ENCODE measurements around the gene ZNF274. TPM values are rescaled to one million over a fixed set of nuclear protein-coding genes. Genes with fewer than 3 reads are reported as not detected.
"Not testable (repeated sequence)": the region's sequence is repeated elsewhere in the genome, so short reads cannot be mapped to it uniquely, and the experiment has no call there.

The ZNF274 gene
- total RNA-seq (10 to 100 TPM; 51.0 to 51.4 TPM), total RNA-seq (30.1 to 197 (median 84.1) reads per million in 172 experiments)
- 22.1 TPM for polyA plus RNA-seq (2013, experiment 1 of 2)
- 30.7 TPM for polyA plus RNA-seq (2013, experiment 2 of 2)

DNA sequence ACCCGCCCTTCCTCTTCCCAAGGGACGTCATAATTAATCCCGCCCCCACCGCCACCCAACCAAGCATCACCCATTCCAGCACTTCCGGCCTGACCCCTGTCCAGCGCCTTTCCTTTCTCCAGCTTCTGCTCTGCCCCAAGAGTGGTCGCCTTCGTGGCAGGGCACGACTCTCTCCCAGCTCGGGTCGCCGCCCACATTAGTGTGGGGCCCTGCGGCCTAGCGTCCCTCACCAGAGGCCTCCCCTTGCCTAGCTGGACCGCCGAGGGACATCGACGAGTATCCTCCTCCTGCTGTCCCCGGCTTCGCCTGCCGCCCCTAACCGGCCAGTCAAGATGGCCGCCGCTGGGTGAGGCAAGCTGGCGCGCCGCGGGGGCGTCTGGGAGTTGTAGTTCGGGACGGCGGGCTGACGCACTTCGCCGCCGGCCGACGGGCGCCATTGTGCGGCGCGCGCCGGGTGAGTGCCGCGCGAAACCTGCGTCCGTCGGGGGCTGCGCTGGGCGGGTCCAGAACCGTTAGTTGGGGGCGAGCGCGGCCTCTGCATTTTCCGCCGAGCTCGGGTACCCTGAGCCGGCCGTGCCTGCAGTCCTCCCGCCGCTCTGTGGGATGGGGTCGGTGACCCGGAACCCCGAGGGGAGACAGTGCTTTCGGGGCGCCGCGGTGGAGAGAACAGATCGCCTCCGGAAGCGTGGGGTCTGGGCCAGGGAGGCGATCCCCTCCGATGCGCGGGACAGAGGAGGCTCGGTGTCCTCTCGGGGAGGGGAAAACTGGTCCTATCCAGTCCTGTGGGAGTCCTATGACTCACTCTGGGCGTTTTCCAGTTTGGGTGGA is at the start of gene ZNF274:
ZNF274 (plus strand) TSS at position 73 of the 828 bp plus-strand sequence. CDS start 905 bp downstream, outside the sequence.
- CTCF ChIA-PET = no interaction called here
- POLR2A ChIA-PET = interaction anchor here (0.6 to 2.8 kb wide), 52 partner anchors 10 to 992 kb away, joined by 3 to 32 read pairs (median 5); partner anchors contain the start of genes CHMP2A, ERVK3-1, RPS5 and ZBTB45
- Histone ChIP-seq H3K27me3 (ENCODE audit: control insufficient read depth in 1 of 2, insufficient read depth in 2 of 2, low read length in 2 of 2) (no peaks in the 10 kb centered on the region), H3K9me3 (ENCODE audit: control insufficient read depth in 1 of 2, insufficient read depth in 1 of 2, low read length in 2 of 2) (peaks cover 77 to 92% of the 10 kb centered on the region in 2 experiments), H3K4me3 (ENCODE audit: low read length) (peak within 1 kb of the TSS; percentile 99), H3K27ac (ENCODE audit: low read depth in 1 of 2, low read length in 2 of 2) (peak within 1 kb of the TSS; percentile 99 to 100), H3K4me1 (ENCODE audit: insufficient read depth, low read length) (peaks cover 27% of the 10 kb centered on the region), H3K36me3 (ENCODE audit: insufficient read depth, low read length) (peaks cover 30% of the 10 kb centered on the region)
- H3K27ac Mint-ChIP-seq = peak within 1 kb of the TSS; percentile 100
- peaks cover 88% of the 10 kb centered on the region for H3K36me3 Mint-ChIP-seq (ENCODE audit: low read depth)
- peaks cover 23% of the 10 kb centered on the region for H3K4me1 Mint-ChIP-seq (ENCODE audit: low read depth)
- TF ChIP-seq, protein P1, sequence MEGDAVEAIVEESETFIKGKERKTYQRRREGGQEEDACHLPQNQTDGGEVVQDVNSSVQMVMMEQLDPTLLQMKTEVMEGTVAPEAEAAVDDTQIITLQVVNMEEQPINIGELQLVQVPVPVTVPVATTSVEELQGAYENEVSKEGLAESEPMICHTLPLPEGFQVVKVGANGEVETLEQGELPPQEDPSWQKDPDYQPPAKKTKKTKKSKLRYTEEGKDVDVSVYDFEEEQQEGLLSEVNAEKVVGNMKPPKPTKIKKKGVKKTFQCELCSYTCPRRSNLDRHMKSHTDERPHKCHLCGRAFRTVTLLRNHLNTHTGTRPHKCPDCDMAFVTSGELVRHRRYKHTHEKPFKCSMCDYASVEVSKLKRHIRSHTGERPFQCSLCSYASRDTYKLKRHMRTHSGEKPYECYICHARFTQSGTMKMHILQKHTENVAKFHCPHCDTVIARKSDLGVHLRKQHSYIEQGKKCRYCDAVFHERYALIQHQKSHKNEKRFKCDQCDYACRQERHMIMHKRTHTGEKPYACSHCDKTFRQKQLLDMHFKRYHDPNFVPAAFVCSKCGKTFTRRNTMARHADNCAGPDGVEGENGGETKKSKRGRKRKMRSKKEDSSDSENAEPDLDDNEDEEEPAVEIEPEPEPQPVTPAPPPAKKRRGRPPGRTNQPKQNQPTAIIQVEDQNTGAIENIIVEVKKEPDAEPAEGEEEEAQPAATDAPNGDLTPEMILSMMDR (IDR thresholded peaks at IDR 0.05) = no peak
- H3K9me3 Mint-ChIP-seq = peaks cover 15% of the 10 kb centered on the region
- ATAC-seq (ENCODE audit: poor library complexity) (peak; percentile 85), DNase-seq (peak; percentile 89 to 96 (median 92))
- intact Hi-C loops (cut with DNase I, micrococcal nuclease) = loop anchor here (1.0 to 5.0 kb wide), 6 partner anchors 86 to 219 kb away; partner anchors contain the start of genes ZNF8 (in 2 of the 2), ERVK3-1 (in 1 of the 2), RPS5 (in 1 of the 2) and ZSCAN18 (in 1 of the 2)
- no peaks in the 10 kb centered on the region for H3K27me3 Mint-ChIP-seq
- peak within 1 kb of the TSS; percentile 97 for H3K4me3 Mint-ChIP-seq

DNA sequence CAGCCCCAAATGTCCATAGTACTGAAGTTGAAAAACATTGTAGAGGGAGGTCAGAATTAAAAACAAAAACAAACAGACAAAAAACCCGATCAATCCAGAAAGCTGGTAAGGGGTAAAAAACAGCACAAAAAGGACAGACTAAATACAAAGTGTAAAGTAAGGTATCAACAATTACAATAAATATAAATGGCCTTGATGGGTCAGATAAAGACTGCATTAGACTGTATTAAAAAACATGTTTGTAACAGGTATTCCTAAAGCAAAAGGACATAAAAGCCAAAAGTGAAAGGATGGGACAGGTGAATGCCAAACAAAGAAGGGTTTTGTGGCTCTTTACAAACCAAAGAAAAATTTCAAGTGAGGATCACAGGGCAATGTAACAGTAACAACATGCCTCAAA is 48.6 kb upstream of the ZNF274 start:
- no peak for DNase-seq
- CTCF ChIA-PET = no interaction called here
- H3K4me3 Mint-ChIP-seq = no peak overlapping the region

DNA sequence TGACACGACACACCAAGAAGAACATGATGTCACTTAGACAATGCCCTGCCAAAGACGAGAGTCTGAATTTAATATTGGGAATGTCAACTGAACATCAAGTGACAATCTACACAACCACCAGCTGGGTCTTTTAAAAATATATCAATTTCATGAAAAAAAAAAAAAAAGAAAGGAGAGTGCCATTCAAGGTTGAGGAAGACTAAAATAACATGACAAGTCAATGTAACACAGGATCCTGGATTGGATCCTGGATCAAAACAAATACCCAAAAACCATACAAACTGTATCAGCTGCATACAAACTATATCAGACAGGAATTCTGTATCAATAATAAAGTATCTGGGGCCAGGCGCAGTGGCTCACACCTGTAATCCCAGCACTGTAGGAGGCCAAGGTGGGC is 37.0 kb upstream of the ZNF274 start:
- ATAC-seq (ENCODE audit: poor library complexity) = no peak
- peaks cover 67% of the 10 kb centered on the region for H3K36me3 Mint-ChIP-seq (ENCODE audit: low read depth)
- H3K9me3 ChIP-seq (ENCODE audit: control insufficient read depth in 1 of 2, insufficient read depth in 1 of 2, low read length in 2 of 2) = peaks cover 35 to 57% of the 10 kb centered on the region in 2 experiments
- H3K36me3 ChIP-seq (ENCODE audit: insufficient read depth, low read length) = peaks cover 24% of the 10 kb centered on the region
- H3K4me1 Mint-ChIP-seq (ENCODE audit: low read depth) = peaks cover 15% of the 10 kb centered on the region
- H3K4me3 ChIP-seq (ENCODE audit: low read length) = no peak overlapping the region
- peaks cover 11% of the 10 kb centered on the region for H3K4me1 ChIP-seq (ENCODE audit: insufficient read depth, low read length)
- POLR2A ChIA-PET = interaction anchor here (0.6 kb wide), 1 partner anchor 258 kb away, joined by 5 read pairs; no protein-coding TSS in a partner anchor
- no peak overlapping the region for H3K4me3 Mint-ChIP-seq
- CTCF ChIA-PET = no interaction called here
- no peak overlapping the region for H3K27ac ChIP-seq (ENCODE audit: low read depth in 1 of 2, low read length in 2 of 2)
- H3K9me3 Mint-ChIP-seq = peaks cover 5% of the 10 kb centered on the region
- intact Hi-C loops (cut with DNase I, micrococcal nuclease) = no loop called here
- H3K27me3 ChIP-seq (ENCODE audit: control insufficient read depth in 1 of 2, insufficient read depth in 2 of 2, low read length in 2 of 2) = no peaks in the 10 kb centered on the region
- no peak overlapping the region for H3K27ac Mint-ChIP-seq
- TF ChIP-seq, protein P1 (IDR thresholded peaks at IDR 0.05) = no peak
- DNase-seq = no peak
- no peaks in the 10 kb centered on the region for H3K27me3 Mint-ChIP-seq

More for the DNA sequence above, 48.6 kb upstream of the ZNF274 start:
- ATAC-seq (ENCODE audit: poor library complexity) = no peak
- intact Hi-C loops (cut with DNase I, micrococcal nuclease) = no loop called here
- no peaks in the 10 kb centered on the region for H3K4me1 Mint-ChIP-seq (ENCODE audit: low read depth)
- H3K27ac ChIP-seq (ENCODE audit: low read depth in 1 of 2, low read length in 2 of 2) = no peak overlapping the region
- no peaks in the 10 kb centered on the region for H3K4me1 ChIP-seq (ENCODE audit: insufficient read depth, low read length)
- H3K4me3 ChIP-seq (ENCODE audit: low read length) = no peak overlapping the region
- peaks cover 86 to 96% of the 10 kb centered on the region in 2 experiments for H3K9me3 ChIP-seq (ENCODE audit: control insufficient read depth in 1 of 2, insufficient read depth in 1 of 2, low read length in 2 of 2)
- POLR2A ChIA-PET = no interaction called here
- TF ChIP-seq, protein P1 (IDR thresholded peaks at IDR 0.05) = no peak
- H3K9me3 Mint-ChIP-seq = peaks cover 11% of the 10 kb centered on the region
- H3K27me3 Mint-ChIP-seq = no peaks in the 10 kb centered on the region
- H3K27ac Mint-ChIP-seq = no peak overlapping the region
- H3K36me3 ChIP-seq (ENCODE audit: insufficient read depth, low read length) = peaks cover 79% of the 10 kb centered on the region
- H3K36me3 Mint-ChIP-seq (ENCODE audit: low read depth) = peaks cover 99% of the 10 kb centered on the region
- H3K27me3 ChIP-seq (ENCODE audit: control insufficient read depth in 1 of 2, insufficient read depth in 2 of 2, low read length in 2 of 2) = no peaks in the 10 kb centered on the region

DNA sequence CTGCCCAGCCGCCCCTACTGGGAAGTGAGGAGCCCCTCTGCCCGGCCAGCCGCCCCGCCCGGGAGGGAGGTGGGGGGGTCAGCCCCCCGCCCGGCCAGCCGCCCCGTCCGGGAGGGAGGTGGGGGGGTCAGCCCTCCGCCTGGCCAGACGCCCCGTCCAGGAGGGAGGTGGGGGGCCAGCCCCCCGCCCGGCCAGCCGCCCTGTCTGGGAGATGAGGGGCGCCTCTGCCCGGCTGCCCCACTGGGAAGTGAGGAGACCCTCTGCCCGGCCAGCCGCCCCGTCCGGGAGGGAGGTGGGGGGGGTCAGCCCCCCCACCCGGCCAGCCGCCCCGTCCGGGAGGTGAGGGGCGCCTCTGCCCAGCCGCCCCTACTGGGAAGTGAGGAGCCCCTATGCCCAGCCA is 35.4 kb upstream of the ZNF274 start:
- DNase-seq; H3K4me3 Mint-ChIP-seq; CTCF ChIA-PET; H3K27ac Mint-ChIP-seq; H3K27me3 ChIP-seq (ENCODE audit: control insufficient read depth in 1 of 2, insufficient read depth in 2 of 2, low read length in 2 of 2); ATAC-seq (ENCODE audit: poor library complexity); H3K9me3 Mint-ChIP-seq; H3K27ac ChIP-seq (ENCODE audit: low read depth in 1 of 2, low read length in 2 of 2); H3K27me3 Mint-ChIP-seq; H3K4me3 ChIP-seq (ENCODE audit: low read length); intact Hi-C loops (cut with DNase I, micrococcal nuclease); POLR2A ChIA-PET: not testable (repeated sequence)
- Histone ChIP-seq H3K4me1 (ENCODE audit: insufficient read depth, low read length) (peaks cover 15% of the 10 kb centered on the region), H3K9me3 (ENCODE audit: control insufficient read depth in 1 of 2, insufficient read depth in 1 of 2, low read length in 2 of 2) (peaks cover 24 to 51% of the 10 kb centered on the region in 2 experiments), H3K36me3 (ENCODE audit: insufficient read depth, low read length) (peaks cover 10% of the 10 kb centered on the region)
- H3K36me3 Mint-ChIP-seq (ENCODE audit: low read depth) = peaks cover 51% of the 10 kb centered on the region
- peaks cover 24% of the 10 kb centered on the region for H3K4me1 Mint-ChIP-seq (ENCODE audit: low read depth)

All from CD4-positive, alpha-beta T cell (primary cell).